SK-N-SH (cell line): Measurements from ENCODE around the gene DCXR. TPM values are rescaled to one million over a fixed set of nuclear protein-coding genes. Genes with fewer than 3 reads are reported as not detected.

Experiments used
- CTCF ChIA-PET: fragments of 300-600, 350-600 bp; formaldehyde crosslinking; extraction: SDS; loops from one replicate; lab custom pipeline; 2021; lab: Yijun Ruan, JAX
- POLR2A ChIA-PET: fragments of 350-600 bp; sonication (Branson Sonifier 250); formaldehyde crosslinking; extraction: SDS; loops from one replicate; lab custom pipeline; 2020; ENCODE audit warnings: antibody characterized with exemption, inconsistent platforms; lab: Yijun Ruan, JAX
- DNase-seq: peaks from one replicate; pipeline ENCODE4 v3.0.0; 2012
- H2AFZ ChIP-seq: fragments of 200-600 bp; sonication (generic); 2 replicates; pipeline ENCODE4 v1.8.1; 2016; ENCODE audit warnings: antibody characterized with exemption, mild to moderate bottlenecking, low read depth
- H3F3A ChIP-seq: fragments of 200-600 bp; sonication (generic); replicated peaks from 2 replicates; pipeline ENCODE3; 2016; ENCODE audit warnings: antibody characterized with exemption, mild to moderate bottlenecking; ENCODE audit not compliant: insufficient read depth
- H3K27ac ChIP-seq, 2 experiments: fragments of 200-500 bp in 1 of 2; fragments of 200-600 bp in 1 of 2; sonication (Bioruptor generic) in 1 of 2; sonication (generic), shearing (Covaris generic) in 1 of 2; 2 replicates each; pipeline versions ENCODE4 v1.5.1 to v1.6.1; 2014 to 2016; ENCODE audit warnings: low read depth in 2 of 2, inconsistent platforms in 1 of 2, low read length in 1 of 2, mild to moderate bottlenecking in 1 of 2, mixed read lengths in 1 of 2
- H3K27me3 ChIP-seq: fragments of 200-600 bp; sonication (generic), shearing (Covaris generic); 2 replicates; pipeline ENCODE4 v1.6.1; 2016; ENCODE audit warnings: mixed run types; ENCODE audit not compliant: insufficient read depth
- H3K36me3 ChIP-seq, 2 experiments: fragments of 200-500 bp in 1 of 2; fragments of 200-600 bp in 1 of 2; sonication (Bioruptor generic) in 1 of 2; sonication (generic) in 1 of 2; replicated peaks in 1 of 2; 2 replicates each; pipeline versions ENCODE3 to v1.5.1; 2014 to 2016; ENCODE audit warnings: low read length in 1 of 2, mild to moderate bottlenecking in 1 of 2; ENCODE audit not compliant: insufficient read depth in 2 of 2, control insufficient read depth in 1 of 2
- H3K4me1 ChIP-seq, 2 experiments: fragments of 200-500 bp in 1 of 2; fragments of 200-600 bp in 1 of 2; sonication (Bioruptor generic) in 1 of 2; sonication (generic), shearing (Covaris generic) in 1 of 2; 2 replicates each; pipeline versions ENCODE4 v1.5.1 to v1.6.1; 2014 to 2016; ENCODE audit warnings: low read depth in 1 of 2, low read length in 1 of 2, mixed run types in 1 of 2; ENCODE audit not compliant: insufficient read depth in 2 of 2, control insufficient read depth in 1 of 2
- H3K4me2 ChIP-seq: fragments of 200-600 bp; sonication (generic), shearing (Covaris generic); 2 replicates; pipeline ENCODE4 v1.6.1; 2017; ENCODE audit warnings: mixed run types
- H3K4me3 ChIP-seq, 2 experiments: fragments of 200-500 bp in 1 of 2; fragments of 200-600 bp in 1 of 2; sonication (Bioruptor generic) in 1 of 2; sonication (generic), shearing (Covaris generic) in 1 of 2; 2 replicates each; pipeline versions ENCODE4 v1.5.1 to v1.8.1; 2014 to 2016; ENCODE audit warnings: low read depth in 2 of 2, inconsistent platforms in 1 of 2, low read length in 1 of 2, mild to moderate bottlenecking in 1 of 2, mixed read lengths in 1 of 2, moderate library complexity in 1 of 2
- H3K79me2 ChIP-seq: fragments of 200-600 bp; sonication (generic); 2 replicates; pipeline ENCODE4 v1.8.1; 2017; ENCODE audit warnings: mild to moderate bottlenecking; ENCODE audit not compliant: insufficient read depth
- H3K9ac ChIP-seq: fragments of 200-600 bp; sonication (generic); 2 replicates; pipeline ENCODE4 v1.6.1; 2017; ENCODE audit warnings: mixed run types
- H3K9me2 ChIP-seq: fragments of 200-600 bp; sonication (generic); 2 replicates; pipeline ENCODE4 v1.6.1; 2017; ENCODE audit warnings: mixed run types
- H3K9me3 ChIP-seq: fragments of 200-600 bp; sonication (generic); 2 replicates; pipeline ENCODE4 v1.6.1; 2017; ENCODE audit warnings: mixed run types, mild to moderate bottlenecking, moderate library complexity
- H4K20me1 ChIP-seq: fragments of 200-600 bp; sonication (generic); 2 replicates; pipeline ENCODE4 v1.6.1; 2017; ENCODE audit warnings: mild to moderate bottlenecking, mixed run types; ENCODE audit not compliant: insufficient read depth
- EP300 ChIP-seq, 2 experiments: IDR thresholded peaks; 2 replicates each; pipeline versions ENCODE4 v1.4.0 to v1.6.1; 2012; ENCODE audit warnings: borderline replicate concordance in 1 of 2, low read depth in 1 of 2, low read length in 1 of 2
- EZH2phosphoT487 ChIP-seq: fragments of 200-600 bp; sonication (generic); IDR thresholded peaks from 2 replicates; pipeline ENCODE4 v1.6.1; 2017; ENCODE audit warnings: low read depth, mixed run types, mild to moderate bottlenecking, antibody characterized with exemption, moderate library complexity, borderline replicate concordance
- FOXJ3 ChIP-seq: sonication (generic); formaldehyde crosslinking; IDR thresholded peaks from 2 replicates; pipeline ENCODE4 v1.5.1; 2020; ENCODE audit warnings: mild to moderate bottlenecking, missing genetic modification reagents
- IRF3 ChIP-seq: fragments of 150-350 bp; IDR thresholded peaks from 2 replicates; pipeline ENCODE4 v1.6.1; 2016; ENCODE audit warnings: mild to moderate bottlenecking, low read depth, low read length
- JUND ChIP-seq: IDR thresholded peaks from 2 replicates; pipeline ENCODE4 v1.4.0; 2012
- MAX ChIP-seq: IDR thresholded peaks from 2 replicates; pipeline ENCODE4 v1.4.0; 2012; ENCODE audit warnings: low read depth
- MEF2A ChIP-seq: IDR thresholded peaks from 2 replicates; pipeline ENCODE4 v1.4.0; 2012; ENCODE audit warnings: low read depth, borderline replicate concordance
- RAD21 ChIP-seq: IDR thresholded peaks from 2 replicates; pipeline ENCODE4 v1.6.1; 2012; ENCODE audit warnings: mild to moderate bottlenecking, low read length
- RFX5 ChIP-seq: IDR thresholded peaks from 2 replicates; pipeline ENCODE4 v1.6.1; 2012; ENCODE audit warnings: mild to moderate bottlenecking, improper control_type of control experiment, low read length
- RXRA ChIP-seq: IDR thresholded peaks from 2 replicates; pipeline ENCODE4 v1.4.0; 2012; ENCODE audit warnings: low read depth, mild to moderate bottlenecking, borderline replicate concordance
- SIN3A ChIP-seq: IDR thresholded peaks from 2 replicates; pipeline ENCODE4 v1.6.1; 2012; ENCODE audit warnings: low read depth, mild to moderate bottlenecking, low read length, moderate library complexity, borderline replicate concordance
- SMC3 ChIP-seq: IDR thresholded peaks from 2 replicates; pipeline ENCODE4 v1.6.1; 2012; ENCODE audit warnings: low read depth, low read length, improper control_type of control experiment
- TCF12 ChIP-seq: IDR thresholded peaks from 2 replicates; pipeline ENCODE4 v1.4.0; 2012
- ZBTB33 ChIP-seq: IDR thresholded peaks from 2 replicates; pipeline ENCODE4 v1.4.0; 2012; ENCODE audit warnings: low read depth, borderline replicate concordance
- WGBS: methylation state at CpG from one replicate; pipeline ENCODE4 v1.1.6; 2017; ENCODE audit warnings: low lambda C conversion rate; 5-methylcytosine and 5-hydroxymethylcytosine counted together
- polyA plus RNA-seq, 3 experiments: library from polyadenylated mRNA; depleted of rRNA; stranded (reverse); fragments of >200 nt; gene quantifications; 2 replicates each; pipeline ENCODE4 v1.2.3, GENCODE V29; 2012

Gene DCXR
- polyA plus RNA-seq, 1 of the 3 experiments (the other 2 are of a cell fraction): 190 TPM

GRCh38 chr17:82004517-82005455, 32.7 kb downstream of the DCXR start:
- H4K20me1 ChIP-seq: no peaks in the 10 kb centered on the region
- H3K9ac ChIP-seq: peak overlapping the region; percentile 72
- no peaks in the 10 kb centered on the region for H3K27me3 ChIP-seq
- TF ChIP-seq IRF3 (no peak), RXRA (no peak), TCF12 (no peak), EP300 (IDR thresholded peaks at IDR 0.05; ENCODE audit: borderline replicate concordance in 1 of 2, low read depth in 1 of 2, low read length in 1 of 2) (no peak), ZBTB33 (no peak), EZH2phosphoT487 (no peak)
- WGBS: 92% methylated on average over 22 of the region's 41 CpGs
- H3K27ac ChIP-seq: peak overlapping the region; percentile 41 to 90; a peak in 3 of 4 replicates
- no peaks in the 10 kb centered on the region for H3K9me2 ChIP-seq
- ChIA-PET CTCF (interaction anchor here (1.0 to 4.4 kb wide), 6 partner anchors 9 to 44 kb away, joined by 3 to 53 read pairs (median 6); partner anchors contain the start of gene NOTUM), POLR2A (no interaction called here)
- peaks cover 28% of the 10 kb centered on the region for H3F3A ChIP-seq
- H3K4me2 ChIP-seq: peak overlapping the region; percentile 75
- H2AFZ ChIP-seq: no peak overlapping the region
- peaks cover 16 to 44% of the 10 kb centered on the region in 2 experiments; a peak in 3 of 4 replicates for H3K4me1 ChIP-seq
- no peaks in the 10 kb centered on the region for H3K9me3 ChIP-seq
- no peak for DNase-seq
- no peaks in the 10 kb centered on the region for H3K36me3 ChIP-seq
- H3K79me2 ChIP-seq: peaks cover 12% of the 10 kb centered on the region
- no peak overlapping the region for H3K4me3 ChIP-seq

GRCh38 chr17:82003411-82004381, 33.8 kb downstream of the DCXR start:
- peaks cover 16% of the 10 kb centered on the region for H3K79me2 ChIP-seq
- H3K9me3 ChIP-seq: no peaks in the 10 kb centered on the region
- ChIA-PET POLR2A (no interaction called here), CTCF (interaction anchor here (1.2 to 4.4 kb wide), 6 partner anchors 12 to 43 kb away, joined by 3 to 53 read pairs (median 7); partner anchors contain the start of gene NOTUM)
- H3K9me2 ChIP-seq: no peaks in the 10 kb centered on the region
- peak overlapping the region; percentile 36; the same call in 1 of the 2 replicates for H2AFZ ChIP-seq
- H3K4me1 ChIP-seq: peaks cover 16 to 44% of the 10 kb centered on the region in 2 experiments; a peak in 3 of 4 replicates
- no peaks in the 10 kb centered on the region for H3K36me3 ChIP-seq
- H3F3A ChIP-seq: peaks cover 28% of the 10 kb centered on the region
- peak overlapping the region; percentile 41 to 90 for H3K27ac ChIP-seq
- H3K4me2 ChIP-seq: peak overlapping the region; percentile 75
- no peak overlapping the region; a peak in 1 of 4 replicates for H3K4me3 ChIP-seq
- no peak for DNase-seq
- no peaks in the 10 kb centered on the region for H3K27me3 ChIP-seq
- 30% methylated on average over 47 of the region's 53 CpGs for WGBS
- H3K9ac ChIP-seq: peak overlapping the region; percentile 72
- no peaks in the 10 kb centered on the region for H4K20me1 ChIP-seq
- TF ChIP-seq IRF3 (no peak), MEF2A (no peak), ZBTB33 (no peak; the same call in 1 of the 2 replicates), RAD21 (no peak), SIN3A (peak; percentile 83; the same call in 1 of the 2 replicates), FOXJ3 (CRISPR knock-in tag) (no peak), TCF12 (peak; percentile 84), RFX5 (no peak), JUND (peak; percentile 89; the same call in 1 of the 2 replicates), SMC3 (0 out of 2 replicates have a peak, but pooled peaks have one; percentile 1), MAX (peak; percentile 100), EZH2phosphoT487 (no peak)
